Mononuclear cell (primary cell): ENCODE results near the gene TTPAL. TPM values are rescaled to one million over a fixed set of nuclear protein-coding genes. Genes with fewer than 3 reads are reported as not detected.

ENCODE experiments used
- H3K27me3 ChIP-seq: 2 replicates; pipeline ENCODE4 v1.6.0; 2011; ENCODE audit warnings: low read length, control low read depth; ENCODE audit not compliant: insufficient read depth
- H3K4me1 ChIP-seq: 2 replicates; pipeline ENCODE4 v1.5.1; 2011; ENCODE audit warnings: mild to moderate bottlenecking, low read length, control low read depth; ENCODE audit not compliant: insufficient read depth
- H3K4me3 ChIP-seq: 2 replicates; pipeline ENCODE4 v1.5.1; 2011; ENCODE audit warnings: mild to moderate bottlenecking, low read length, moderate library complexity
- H3K9me3 ChIP-seq: 2 replicates; pipeline ENCODE4 v1.5.1; 2011; ENCODE audit warnings: low read depth, mild to moderate bottlenecking, control low read depth, low read length
- total RNA-seq: library from RNA; depleted of rRNA; stranded (reverse); fragments of >200 nt; gene quantifications from one replicate; pipeline ENCODE4 v1.2.3, GENCODE V29; 2012

The TTPAL gene
- total RNA-seq, 1 donor: 4.7 TPM

DNA sequence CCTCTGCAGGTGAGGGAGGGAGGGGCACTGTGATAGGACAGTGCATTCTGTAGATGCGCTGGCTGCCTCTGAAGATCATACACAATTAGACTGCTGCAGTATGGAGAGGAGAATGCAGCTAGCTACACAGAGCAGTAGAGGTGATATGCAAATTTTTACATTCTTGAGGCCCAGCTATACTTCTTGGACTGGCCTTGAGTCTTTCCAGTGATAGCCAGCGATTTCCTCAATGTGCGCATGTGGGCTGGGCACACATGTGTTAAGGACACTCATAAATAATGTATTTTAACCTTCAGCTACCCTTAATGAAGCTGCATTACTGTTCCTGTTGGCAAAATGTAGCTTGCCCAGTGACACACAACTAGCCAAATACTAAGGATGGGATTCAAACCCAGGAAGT, 19.0 kb downstream of the TTPAL start:
- Histone ChIP-seq H3K4me1 (peaks cover 15% of the 10 kb centered on the region), H3K9me3 (no peaks in the 10 kb centered on the region)

DNA sequence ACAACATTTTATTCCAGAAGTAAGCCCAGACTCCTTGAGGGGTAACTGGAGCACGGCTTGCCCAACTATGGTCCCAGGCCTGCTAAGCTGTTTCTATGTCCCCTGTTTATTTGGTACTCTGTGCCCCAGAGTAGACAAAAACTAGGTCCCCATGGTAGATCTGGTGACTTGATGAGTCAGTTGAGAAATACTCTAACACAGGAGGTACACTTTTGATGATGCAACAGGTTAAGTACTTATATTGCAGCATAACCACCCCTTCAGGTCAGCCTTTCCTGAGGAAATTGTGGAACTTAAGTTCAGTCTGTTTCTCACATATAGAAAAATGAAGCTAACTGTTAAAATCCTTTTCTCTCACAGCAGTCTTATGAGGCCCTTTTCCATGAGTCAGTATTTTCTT, 19.6 kb downstream of the TTPAL start:
- H3K4me1 ChIP-seq: peaks cover 15% of the 10 kb centered on the region
- H3K4me3 ChIP-seq: no peak overlapping the region
- H3K27me3 ChIP-seq: no peaks in the 10 kb centered on the region
- H3K9me3 ChIP-seq: no peaks in the 10 kb centered on the region

More for the DNA sequence above, 19.0 kb downstream of the TTPAL start:
- H3K27me3 ChIP-seq: no peaks in the 10 kb centered on the region
- no peak overlapping the region for H3K4me3 ChIP-seq

DNA sequence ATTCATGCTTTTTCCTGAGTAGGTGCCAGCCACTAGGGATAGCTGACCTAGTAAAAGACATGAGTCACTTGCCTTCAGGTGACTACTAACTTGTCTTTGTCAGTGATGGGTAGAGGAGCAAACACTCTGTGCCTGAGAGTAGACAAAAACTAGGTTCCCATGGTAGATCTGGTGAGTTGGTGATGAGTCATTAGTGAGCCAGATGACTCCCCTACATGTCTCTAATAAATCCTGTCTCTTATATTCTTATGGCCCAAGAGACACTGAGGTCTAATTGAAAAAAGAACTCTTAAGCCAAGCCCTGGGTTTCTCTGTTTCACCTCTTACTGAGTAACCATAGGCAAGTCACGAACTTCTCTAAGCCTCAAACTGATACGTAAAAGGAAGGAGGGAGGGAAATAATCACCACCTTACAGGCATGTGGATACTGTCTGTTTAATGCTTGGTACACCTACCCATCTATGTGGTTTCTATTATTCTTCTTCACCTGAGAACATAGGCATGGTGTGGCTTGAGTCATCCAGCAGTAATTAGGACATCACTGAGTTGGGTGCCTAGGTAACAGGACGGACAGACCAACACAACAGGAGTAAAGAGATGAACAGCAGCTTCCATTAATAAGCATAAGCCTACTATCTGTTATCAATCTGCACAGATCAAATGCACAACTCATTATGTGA, 20.3 kb downstream of the TTPAL start:
- Histone ChIP-seq H3K4me1 (peaks cover 15% of the 10 kb centered on the region), H3K27me3 (no peaks in the 10 kb centered on the region), H3K4me3 (no peak overlapping the region), H3K9me3 (no peaks in the 10 kb centered on the region)

DNA sequence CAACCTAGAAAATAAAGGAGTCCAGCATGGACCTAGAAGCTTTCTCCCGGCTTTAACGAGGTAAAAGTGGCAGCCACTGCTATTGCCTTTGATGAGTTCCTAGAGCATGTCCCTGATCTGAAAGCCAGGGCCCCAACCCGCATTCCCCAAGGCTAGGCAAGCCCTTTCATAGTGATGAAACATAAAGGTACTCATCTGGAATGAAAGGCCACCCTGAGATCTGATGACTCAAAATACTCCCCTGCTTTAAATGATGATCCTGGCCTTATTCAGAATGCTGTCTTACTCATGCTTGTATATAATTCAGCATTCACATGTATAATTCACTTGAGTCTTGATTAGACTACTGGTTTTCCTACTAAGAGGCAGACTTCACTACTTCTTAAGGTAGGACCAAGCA, 21.3 kb downstream of the TTPAL start:
- Histone ChIP-seq H3K4me1 (peaks cover 15% of the 10 kb centered on the region), H3K9me3 (no peaks in the 10 kb centered on the region), H3K27me3 (no peaks in the 10 kb centered on the region), H3K4me3 (no peak overlapping the region)

DNA sequence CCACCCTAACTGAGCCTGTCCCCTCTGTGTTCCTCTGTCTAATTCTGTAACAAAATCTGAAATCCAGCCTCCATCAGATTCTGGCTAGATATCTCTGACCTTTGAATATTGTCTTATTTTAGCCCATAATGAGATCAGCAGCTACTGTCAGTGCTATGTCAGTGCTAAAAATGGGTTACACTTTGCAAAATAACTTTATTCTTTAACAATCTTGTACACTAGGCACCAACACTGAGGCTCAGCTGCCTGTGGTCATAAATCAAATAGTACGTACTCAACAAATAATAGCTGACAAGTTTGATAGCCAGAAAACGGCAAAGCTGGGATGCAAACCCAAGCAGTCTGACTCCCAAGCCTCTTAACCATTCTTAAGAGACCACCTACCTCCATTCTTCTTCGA, 22.1 kb downstream of the TTPAL start:
- no peaks in the 10 kb centered on the region for H3K9me3 ChIP-seq
- no peaks in the 10 kb centered on the region for H3K27me3 ChIP-seq
- H3K4me1 ChIP-seq: peaks cover 15% of the 10 kb centered on the region
- H3K4me3 ChIP-seq: no peak overlapping the region

DNA sequence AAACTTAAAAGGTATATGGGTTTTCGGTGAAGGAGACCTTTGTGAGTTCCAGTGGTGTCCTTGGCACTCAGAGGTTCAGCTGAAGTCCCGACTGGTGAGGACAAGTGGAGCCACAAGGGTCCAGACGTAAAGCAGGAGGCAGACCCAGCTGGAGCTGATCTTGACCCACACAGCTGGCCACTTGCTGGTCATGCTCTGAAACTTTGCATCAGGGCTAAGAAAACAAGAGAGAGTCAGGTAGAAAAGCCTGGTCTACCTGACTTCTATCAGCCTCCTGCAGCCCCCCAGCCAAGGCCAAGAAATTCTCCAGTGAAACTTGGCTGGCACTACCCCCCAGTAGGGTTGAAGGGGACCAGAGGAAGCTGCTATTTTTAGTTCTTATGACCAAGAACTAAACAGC, 24.5 kb downstream of the TTPAL start:
- no peaks in the 10 kb centered on the region for H3K27me3 ChIP-seq
- H3K4me1 ChIP-seq: peaks cover 14% of the 10 kb centered on the region
- H3K9me3 ChIP-seq: no peaks in the 10 kb centered on the region
- H3K4me3 ChIP-seq: no peak overlapping the region

DNA sequence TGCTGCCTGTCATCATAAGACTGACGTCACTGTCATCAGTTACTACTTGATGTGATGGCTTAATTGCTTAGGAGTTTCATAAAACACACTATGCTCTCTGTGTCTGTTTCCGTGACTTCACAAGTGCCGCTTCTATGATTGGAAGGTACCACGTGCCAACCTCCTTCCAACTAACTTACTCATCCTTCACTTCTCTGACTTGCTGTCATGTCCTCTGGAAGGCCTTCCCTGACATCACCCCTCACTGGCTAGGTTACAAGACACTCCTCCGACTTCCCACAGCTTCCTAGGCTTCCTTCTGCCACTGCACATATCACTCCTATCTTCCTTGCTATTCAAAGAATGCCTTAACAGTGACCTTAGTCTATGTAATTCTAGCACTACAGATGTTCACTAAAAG, 25.8 kb downstream of the TTPAL start:
- Histone ChIP-seq H3K4me1 (peaks cover 2% of the 10 kb centered on the region), H3K27me3 (no peaks in the 10 kb centered on the region), H3K9me3 (no peaks in the 10 kb centered on the region), H3K4me3 (no peak overlapping the region)

DNA sequence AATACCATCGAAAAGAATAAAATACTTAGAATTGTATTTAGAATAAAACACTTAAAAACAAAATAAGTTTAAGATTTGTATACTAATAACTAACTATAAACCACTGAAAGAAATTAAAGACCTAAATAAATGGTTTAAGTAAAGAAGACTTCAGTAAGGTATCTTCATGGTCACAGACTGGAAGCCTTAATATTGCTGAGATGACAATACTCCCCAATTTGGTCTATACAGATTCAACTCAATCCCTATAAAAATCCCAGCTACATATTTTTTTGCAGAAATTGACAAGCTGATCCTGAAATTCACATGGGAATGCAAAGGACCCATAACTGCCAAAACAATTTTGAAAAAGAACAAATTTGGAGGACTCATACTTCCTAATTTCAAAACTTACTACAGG, 27.3 kb downstream of the TTPAL start:
- no peaks in the 10 kb centered on the region for H3K9me3 ChIP-seq
- no peak overlapping the region for H3K4me3 ChIP-seq
- H3K4me1 ChIP-seq: no peaks in the 10 kb centered on the region
- no peaks in the 10 kb centered on the region for H3K27me3 ChIP-seq

DNA sequence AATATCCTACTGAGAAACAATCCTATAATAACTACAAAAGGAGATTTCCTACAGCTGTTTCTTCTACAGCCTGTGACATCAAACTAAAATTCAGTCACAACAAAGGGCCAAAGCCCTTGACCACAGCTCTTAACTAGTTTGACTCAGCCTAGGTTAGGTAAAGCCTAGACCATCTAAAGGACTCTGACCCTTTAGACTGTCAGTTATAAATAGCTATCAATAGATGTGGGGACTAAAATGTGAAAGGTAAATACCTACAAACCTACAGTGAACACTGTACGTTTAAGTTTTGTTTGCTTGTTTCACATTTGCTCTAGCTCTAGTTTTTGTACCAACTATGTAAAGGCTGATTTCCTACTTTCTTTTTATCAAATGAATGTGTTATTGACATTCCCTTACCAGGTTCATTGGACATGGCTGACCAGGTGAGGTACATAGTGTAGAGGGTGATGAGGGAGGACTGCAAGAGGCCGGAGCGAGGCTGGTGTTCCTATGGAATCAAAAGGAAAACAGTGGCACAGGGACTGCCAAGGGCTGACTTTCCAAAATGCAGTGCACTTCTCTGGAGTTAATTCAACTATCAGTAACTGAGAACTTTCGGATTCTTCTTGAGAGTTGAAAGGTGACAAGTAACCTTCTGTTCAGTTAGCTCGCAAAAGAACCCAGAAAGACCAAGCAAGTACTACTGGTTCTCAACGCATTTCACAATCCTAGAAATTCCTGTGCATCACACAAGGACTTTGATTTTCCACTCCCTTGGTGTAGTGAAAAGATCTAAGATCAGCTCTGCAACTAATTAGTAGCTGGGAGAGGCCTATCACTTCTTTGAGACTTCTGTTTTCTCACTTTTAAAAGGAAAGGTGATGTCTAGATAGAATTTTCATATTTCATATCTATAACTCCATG, 29.0 kb downstream of the TTPAL start:
- no peaks in the 10 kb centered on the region for H3K4me1 ChIP-seq
- H3K27me3 ChIP-seq: no peaks in the 10 kb centered on the region
- H3K9me3 ChIP-seq: no peaks in the 10 kb centered on the region
- H3K4me3 ChIP-seq: no peak overlapping the region

DNA sequence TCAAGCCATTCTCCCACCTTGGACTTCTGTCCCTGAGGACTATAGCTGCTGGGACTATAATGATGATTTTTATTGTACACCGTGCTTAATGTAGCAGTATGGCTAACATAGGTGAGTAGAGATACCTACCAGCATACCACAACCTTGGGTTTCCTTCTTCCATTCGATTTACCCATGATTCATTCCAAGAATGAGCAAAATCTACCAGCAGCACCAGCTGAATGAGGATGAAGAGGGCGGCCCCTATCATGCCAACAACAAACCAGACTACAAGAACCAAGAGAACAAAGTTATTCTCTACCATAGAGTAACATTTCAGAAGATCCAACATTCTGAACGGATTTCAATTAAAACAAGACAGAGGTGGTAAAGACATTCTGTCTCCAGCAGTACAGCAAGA, 34.1 kb downstream of the TTPAL start:
- Histone ChIP-seq H3K9me3 (no peaks in the 10 kb centered on the region), H3K27me3 (no peaks in the 10 kb centered on the region), H3K4me3 (no peak overlapping the region), H3K4me1 (peaks cover 4% of the 10 kb centered on the region)

DNA sequence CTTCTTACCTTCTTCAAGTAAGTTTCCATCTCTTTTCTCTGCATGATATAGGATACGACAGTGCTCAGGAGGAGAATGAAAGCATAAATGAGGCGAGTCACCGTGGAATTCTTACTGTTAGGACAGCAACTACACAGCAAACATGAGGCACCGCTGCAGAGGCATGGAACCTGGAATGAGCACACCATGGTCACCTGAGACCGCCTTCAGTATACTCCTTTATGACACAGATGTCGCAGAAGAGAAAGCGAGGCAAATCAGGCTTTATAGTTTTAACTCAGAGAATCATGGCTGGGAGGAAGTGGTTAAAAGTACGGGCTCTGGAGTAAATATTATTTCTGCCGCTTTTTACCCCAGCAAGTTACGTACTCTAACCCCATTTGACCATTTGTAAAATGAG, 38.2 kb downstream of the TTPAL start:
- H3K4me3 ChIP-seq: no peak overlapping the region
- no peaks in the 10 kb centered on the region for H3K9me3 ChIP-seq
- no peaks in the 10 kb centered on the region for H3K27me3 ChIP-seq
- peaks cover 10% of the 10 kb centered on the region for H3K4me1 ChIP-seq

DNA sequence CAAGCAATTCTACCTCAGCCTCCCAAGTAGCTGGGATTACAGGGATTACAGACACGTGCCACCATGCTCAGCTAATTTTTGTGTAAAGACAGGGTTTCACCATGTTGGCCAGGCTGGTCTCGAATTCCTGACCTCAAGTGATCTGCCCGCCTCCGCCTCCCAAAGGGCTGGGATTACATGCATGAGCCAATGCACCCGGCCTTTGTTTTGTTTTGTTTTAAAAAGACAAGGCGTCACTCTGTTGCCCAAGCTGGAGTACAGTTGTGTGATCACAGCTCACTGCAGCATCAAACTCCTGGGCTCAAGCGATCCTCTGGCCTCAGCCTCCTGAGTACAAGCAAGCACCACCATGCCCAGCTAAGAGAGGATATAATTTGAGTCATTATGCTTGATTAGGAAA, 40.8 kb downstream of the TTPAL start:
- Histone ChIP-seq H3K9me3 (no peaks in the 10 kb centered on the region), H3K27me3 (no peaks in the 10 kb centered on the region), H3K4me3 (no peak overlapping the region), H3K4me1 (peaks cover 32% of the 10 kb centered on the region)

DNA sequence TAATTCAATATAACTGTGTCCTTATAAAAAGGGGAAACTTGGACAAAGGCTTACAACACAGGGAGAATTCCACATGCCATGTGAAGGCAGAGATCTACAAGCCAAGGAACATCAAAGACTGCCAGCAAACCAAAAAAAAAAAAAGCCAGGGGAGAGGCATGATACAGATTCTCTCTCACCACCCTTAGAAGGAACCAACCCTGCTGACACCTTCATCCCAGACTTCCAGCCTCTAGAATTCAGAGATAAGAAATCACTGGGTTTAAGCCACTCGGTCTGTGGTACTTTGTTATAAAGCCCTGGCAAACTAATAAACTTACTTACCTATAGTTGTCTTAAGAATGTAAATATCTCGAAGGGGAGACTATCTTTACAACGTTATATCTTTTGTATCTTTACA, 41.8 kb downstream of the TTPAL start:
- Histone ChIP-seq H3K4me1 (peaks cover 35% of the 10 kb centered on the region), H3K9me3 (no peaks in the 10 kb centered on the region), H3K4me3 (no peak overlapping the region), H3K27me3 (no peaks in the 10 kb centered on the region)

DNA sequence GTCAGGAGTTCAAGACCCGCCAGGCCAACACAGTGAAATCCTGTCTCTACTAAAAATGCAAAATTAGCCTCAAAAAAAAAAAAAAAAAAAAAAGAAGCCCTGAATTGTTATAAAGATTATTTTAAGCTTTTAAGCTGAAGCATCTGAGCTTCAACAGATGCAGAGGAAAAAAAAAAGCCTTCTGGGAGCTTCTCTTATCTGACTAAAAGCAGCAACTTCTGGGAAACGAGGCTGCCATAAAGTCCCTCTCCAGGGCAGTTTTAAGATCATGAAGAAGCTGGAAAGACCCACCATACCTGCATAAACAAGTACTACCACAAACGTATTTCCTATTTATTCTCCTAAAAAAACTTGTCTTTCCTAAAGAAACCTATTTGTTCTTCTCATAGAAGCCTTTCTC, 42.6 kb downstream of the TTPAL start:
- no peaks in the 10 kb centered on the region for H3K9me3 ChIP-seq
- no peaks in the 10 kb centered on the region for H3K27me3 ChIP-seq
- H3K4me3 ChIP-seq: no peak overlapping the region
- peaks cover 35% of the 10 kb centered on the region for H3K4me1 ChIP-seq

DNA sequence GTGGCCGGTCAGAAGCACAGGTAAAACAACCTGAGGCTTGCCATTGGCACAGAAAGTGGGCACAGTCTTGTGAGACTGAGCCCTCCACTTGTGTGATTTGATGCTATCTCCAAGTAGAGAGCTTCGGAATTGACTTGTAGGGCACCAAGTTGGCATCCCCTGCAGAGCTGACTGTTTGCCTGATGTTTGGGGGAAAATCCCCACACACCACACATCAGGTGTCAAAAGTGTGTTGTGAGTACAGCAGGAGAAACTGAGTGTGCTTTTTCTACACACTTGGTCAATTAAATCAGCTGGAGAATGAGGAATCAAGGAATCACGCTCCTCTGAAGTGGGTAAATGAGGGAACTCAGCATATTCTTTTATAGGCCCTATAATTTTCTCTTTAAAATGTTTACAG, 45.2 kb downstream of the TTPAL start:
- Histone ChIP-seq H3K9me3 (no peaks in the 10 kb centered on the region), H3K27me3 (no peaks in the 10 kb centered on the region), H3K4me3 (peak overlapping the region; percentile 89), H3K4me1 (peaks cover 32% of the 10 kb centered on the region)
